H9 (cell line): ENCODE results near the gene ABCB6. TPM values are rescaled to one million over a fixed set of nuclear protein-coding genes. Genes with fewer than 3 reads are reported as not detected.
A peak's percentile ranks its signal among the peaks of the same experiment; 100 is the strongest.

Experiments used
- DNase-seq: peaks from one replicate; pipeline ENCODE4 v3.0.0-alpha.2; 2017
- H2AFZ ChIP-seq: one replicate; pipeline ENCODE4 v1.6.1; 2013; ENCODE audit warnings: mild to moderate bottlenecking, low read length, control low read depth, moderate library complexity
- H2AK5ac ChIP-seq: 2 replicates; pipeline ENCODE4 v1.6.1; 2013; ENCODE audit warnings: low read length, control low read depth, mixed read lengths; ENCODE audit not compliant: insufficient read length
- H2BK120ac ChIP-seq: one replicate; pipeline ENCODE4 v1.6.1; 2013; ENCODE audit warnings: low read depth, mild to moderate bottlenecking, low read length, control low read depth, inconsistent platforms; ENCODE audit not compliant: poor library complexity, severe bottlenecking
- H2BK12ac ChIP-seq: 2 replicates; pipeline ENCODE4 v1.6.1; 2013; ENCODE audit warnings: low read length, control low read depth, mixed read lengths, low read depth; ENCODE audit not compliant: insufficient read length
- H2BK15ac ChIP-seq: 2 replicates; pipeline ENCODE4 v1.6.1; 2013; ENCODE audit warnings: low read depth, low read length, control low read depth
- H2BK20ac ChIP-seq: one replicate; pipeline ENCODE4 v1.6.1; 2013; ENCODE audit warnings: low read depth, mild to moderate bottlenecking, low read length, control low read depth, inconsistent platforms; ENCODE audit not compliant: poor library complexity, severe bottlenecking
- H2BK5ac ChIP-seq: 2 replicates; pipeline ENCODE4 v1.6.1; 2013; ENCODE audit warnings: low read length, control low read depth, mixed read lengths; ENCODE audit not compliant: insufficient read length
- H3K14ac ChIP-seq: 2 replicates; pipeline ENCODE4 v1.6.1; 2013; ENCODE audit warnings: low read length, control low read depth; ENCODE audit not compliant: insufficient read depth
- H3K18ac ChIP-seq: 2 replicates; pipeline ENCODE4 v1.6.1; 2013; ENCODE audit warnings: low read depth, mild to moderate bottlenecking, mixed read lengths, low read length, control low read depth; ENCODE audit not compliant: insufficient read length
- H3K23ac ChIP-seq: 2 replicates; pipeline ENCODE4 v1.6.1; 2013; ENCODE audit warnings: low read length, control low read depth, mixed read lengths, low read depth; ENCODE audit not compliant: insufficient read length
- H3K23me2 ChIP-seq: 2 replicates; pipeline ENCODE4 v1.6.1; 2013; ENCODE audit warnings: low read depth, mild to moderate bottlenecking, mixed read lengths, low read length, control low read depth; ENCODE audit not compliant: insufficient read length, poor library complexity, severe bottlenecking
- H3K27ac ChIP-seq: 2 replicates; pipeline ENCODE4 v1.5.1; 2013; ENCODE audit warnings: low read length, control low read depth, mixed read lengths, low read depth; ENCODE audit not compliant: insufficient read length
- H3K27me3 ChIP-seq: 2 replicates; pipeline ENCODE4 v1.6.1; 2013; ENCODE audit warnings: low read length, control low read depth, inconsistent platforms; ENCODE audit not compliant: insufficient read depth
- H3K4ac ChIP-seq: 2 replicates; pipeline ENCODE4 v1.6.1; 2013; ENCODE audit warnings: low read depth, mild to moderate bottlenecking, control low read depth, inconsistent platforms, low read length, moderate library complexity
- H3K4me1 ChIP-seq: 2 replicates; pipeline ENCODE4 v1.6.1; 2013; ENCODE audit warnings: low read length, control low read depth, inconsistent platforms; ENCODE audit not compliant: insufficient read depth
- H3K4me2 ChIP-seq: 2 replicates; pipeline ENCODE4 v1.6.1; 2013; ENCODE audit warnings: low read length, control low read depth, mixed read lengths; ENCODE audit not compliant: insufficient read length, insufficient read depth
- H3K56ac ChIP-seq: 2 replicates; pipeline ENCODE4 v1.6.1; 2013; ENCODE audit warnings: low read depth, mild to moderate bottlenecking, mixed read lengths, low read length, control low read depth; ENCODE audit not compliant: insufficient read length
- H3K79me1 ChIP-seq: 2 replicates; pipeline ENCODE4 v1.6.1; 2013; ENCODE audit warnings: low read depth, mild to moderate bottlenecking, moderate library complexity, low read length, control low read depth, inconsistent platforms; ENCODE audit not compliant: insufficient read depth, poor library complexity, severe bottlenecking
- H3K79me2 ChIP-seq: 2 replicates; pipeline ENCODE4 v1.6.1; 2013; ENCODE audit warnings: low read length, control low read depth, inconsistent platforms; ENCODE audit not compliant: insufficient read depth
- H3K9ac ChIP-seq: 2 replicates; pipeline ENCODE4 v1.6.1; 2013; ENCODE audit warnings: low read length, control low read depth, mixed read lengths; ENCODE audit not compliant: insufficient read length; ENCODE audit errors: extremely low read depth
- H3K9me3 ChIP-seq: one replicate; pipeline ENCODE4 v1.6.1; 2013; ENCODE audit warnings: low read depth, low read length, inconsistent platforms; ENCODE audit not compliant: control insufficient read depth
- H3T11ph ChIP-seq: one replicate; pipeline ENCODE4 v1.6.1; 2013; ENCODE audit warnings: mild to moderate bottlenecking, low read length, control low read depth, inconsistent platforms
- H4K20me1 ChIP-seq: one replicate; pipeline ENCODE4 v1.6.1; 2013; ENCODE audit not compliant: control insufficient read depth, insufficient read length, insufficient read depth
- H4K5ac ChIP-seq: 2 replicates; pipeline ENCODE4 v1.6.1; 2013; ENCODE audit warnings: low read depth, mild to moderate bottlenecking, mixed read lengths, low read length, control low read depth; ENCODE audit not compliant: insufficient read length
- H4K8ac ChIP-seq: replicated peaks from 2 replicates; pipeline ENCODE4 v1.6.1; 2013; ENCODE audit warnings: low read length, control low read depth, mixed read lengths, low read depth; ENCODE audit not compliant: insufficient read length
- H4K91ac ChIP-seq: 2 replicates; pipeline ENCODE4 v1.6.1; 2013; ENCODE audit warnings: low read depth, mild to moderate bottlenecking, moderate library complexity, mixed read lengths, low read length, control low read depth; ENCODE audit not compliant: insufficient read length
- H3K27ac Mint-ChIP-seq, 3 experiments: 2 replicates in 2 of 3; 3 replicates in 1 of 3; pipeline ENCODE4 v1.8.0; 2020 to 2021; ENCODE audit warnings: mixed read lengths in 3 of 3, mild to moderate bottlenecking in 1 of 3, moderate library complexity in 1 of 3
- H3K27me3 Mint-ChIP-seq: 2 replicates; pipeline ENCODE4 v1.8.0; 2021; ENCODE audit warnings: low read depth, mild to moderate bottlenecking, moderate library complexity, mixed read lengths
- H3K36me3 Mint-ChIP-seq, 3 experiments: 2 replicates in 2 of 3; 3 replicates in 1 of 3; pipeline ENCODE4 v1.8.0; 2020 to 2021; ENCODE audit warnings: low read depth in 3 of 3, mixed read lengths in 3 of 3; ENCODE audit not compliant: insufficient read depth in 1 of 3
- H3K4me1 Mint-ChIP-seq, 2 experiments: 2 replicates each; pipeline ENCODE4 v1.8.0; 2020; ENCODE audit warnings: mixed read lengths in 2 of 2
- H3K4me3 Mint-ChIP-seq, 2 experiments: 2 replicates in 1 of 2; 3 replicates in 1 of 2; pipeline ENCODE4 v1.8.0; 2020 to 2021; ENCODE audit warnings: mild to moderate bottlenecking in 2 of 2, mixed read lengths in 2 of 2, moderate library complexity in 1 of 2
- H3K9me3 Mint-ChIP-seq, 2 experiments: 2 replicates in 1 of 2; 3 replicates in 1 of 2; pipeline ENCODE4 v1.8.0; 2020; ENCODE audit warnings: mild to moderate bottlenecking in 2 of 2, mixed read lengths in 2 of 2, moderate library complexity in 1 of 2
- CTCF ChIP-seq: fragments of 200-600 bp; sonication (generic); conservative IDR thresholded peaks from 3 replicates; pipeline ENCODE4 v1.8.0; 2021; ENCODE audit warnings: antibody characterized with exemption, mild to moderate bottlenecking
- WGBS: extraction: QIAGEN DNeasy Blood & Tissue Kit; methylation state at CpG from one replicate; pipeline ENCODE4 v1.1.7; 2013; ENCODE audit warnings: missing lambda C conversion rate, low lambda C conversion rate, mixed read lengths; ENCODE audit not compliant: insufficient read length; ENCODE audit errors: extremely low coverage; 5-methylcytosine and 5-hydroxymethylcytosine counted together
- total RNA-seq: library from RNA; stranded (reverse); gene quantifications from 2 replicates; pipeline ENCODE4 v1.2.1, GENCODE V29; 2021

The ABCB6 gene
- total RNA-seq, 1 experiment from 2014 or later, result 46.4 TPM

- H2BK12ac ChIP-seq, result no peak overlapping the region
- H4K20me1 ChIP-seq, result no peaks in the 10 kb centered on the region
- Mint-ChIP-seq H3K4me1 (peaks cover 11 to 21% of the 10 kb centered on the region in 2 experiments), H3K4me3 (peak overlapping the region in 1 of 2 experiments; percentile 64; a peak in 4 of 5 replicates), H3K36me3 (peaks cover 7 to 29% (median 25%) of the 10 kb centered on the region in 3 experiments), H3K9me3 (peaks cover 6 to 7% of the 10 kb centered on the region in 2 experiments; a peak in 4 of 5 replicates), H3K27ac (no peak overlapping the region), H3K27me3 (peaks cover 10% of the 10 kb centered on the region)
- H3K14ac ChIP-seq, result no peak overlapping the region
- no peak overlapping the region for H3K18ac ChIP-seq
- no peak overlapping the region for H3K23ac ChIP-seq
- no CpG with 5 or more reads among the region's 5 CpGs for WGBS
- no peak overlapping the region for H3K4me2 ChIP-seq
- H2BK5ac ChIP-seq, result no peak overlapping the region
- H2BK20ac ChIP-seq, result no peak overlapping the region
- no peaks in the 10 kb centered on the region for H3K79me2 ChIP-seq
- no peak for TF ChIP-seq CTCF
- no peak overlapping the region for H2BK15ac ChIP-seq
- H4K91ac ChIP-seq, result no peak overlapping the region
- H2AFZ ChIP-seq, result no peak overlapping the region
- no peak overlapping the region for H4K8ac ChIP-seq
- no peaks in the 10 kb centered on the region for H3K4me1 ChIP-seq
- H3K9ac ChIP-seq, result no peak overlapping the region
- H3K23me2 ChIP-seq, result peaks cover 4% of the 10 kb centered on the region
- no peak overlapping the region for H3K4ac ChIP-seq
- H2AK5ac ChIP-seq, result no peak overlapping the region
- H3K79me1 ChIP-seq, result no peaks in the 10 kb centered on the region
- H3K9me3 ChIP-seq, result no peaks in the 10 kb centered on the region
- H3K27ac ChIP-seq, result no peak overlapping the region
- no peak overlapping the region for H3T11ph ChIP-seq
- no peak overlapping the region for H3K56ac ChIP-seq
- no peak for DNase-seq
- H4K5ac ChIP-seq, result no peak overlapping the region
- no peak overlapping the region for H2BK120ac ChIP-seq
- H3K27me3 ChIP-seq, result no peaks in the 10 kb centered on the region
Observed at GRCh38 chr2:219205165-219205538, 13.6 kb downstream of the ABCB6 start.
